HCT116 (cell line): ENCODE data around the gene IRF2. TPM values are rescaled to one million over a fixed set of nuclear protein-coding genes. Genes with fewer than 3 reads are reported as not detected.

Experiments used
- ATAC-seq: fragments of 200-7000 bp; cut with Tn5 transposase; 2 replicates; pipeline ENCODE4 v1.9.1; 2020; ENCODE audit warnings: mild to moderate bottlenecking, moderate library complexity
- BruUV-seq: library from RNA; stranded (reverse); fragments of 400-500 nt; replicated peaks from 2 replicates; lab custom pipeline; 2021; lab: Mats Ljungman, UMichigan
- CTCF ChIA-PET: fragments of 300-600 bp; sonication (Branson Sonifier 250); formaldehyde crosslinking; loops from one replicate; lab custom pipeline; 2021; ENCODE audit warnings: antibody characterized with exemption; lab: Charles Lee
- POLR2A ChIA-PET: fragments of 300-600, 350-600 bp; sonication (Branson Sonifier 250); formaldehyde crosslinking; loops from one replicate; lab custom pipeline; 2021; ENCODE audit warnings: antibody characterized with exemption; lab: Charles Lee
- RAD21 ChIA-PET, 2 experiments: fragments of 300-600 bp; sonication (Branson Sonifier 250); formaldehyde crosslinking; loops; one replicate each; lab custom pipeline; 2023; ENCODE audit warnings: low total read pairs in 2 of 2; ENCODE audit not compliant: uncharacterized antibody in 2 of 2, unreplicated experiment in 2 of 2, low non-redundant PET in 1 of 2; lab: Charles Lee
- DNase-seq: peaks from one replicate; pipeline ENCODE4 v3.0.0-alpha.2; 2010; ENCODE audit warnings: low read depth, low spot score
- H2AFZ ChIP-seq: fragments of 200-600 bp; shearing (Covaris generic), sonication (generic); 2 replicates; pipeline ENCODE4 v1.6.1; 2017; ENCODE audit warnings: low read depth, mixed run types, mixed read lengths, antibody characterized with exemption, low read length; ENCODE audit not compliant: poor library complexity, severe bottlenecking
- H3K27ac ChIP-seq: 2 replicates; pipeline ENCODE4 v1.5.1; 2012; ENCODE audit warnings: low read depth, low read length
- H3K27me3 ChIP-seq: fragments of 200-600 bp; sonication (generic); 2 replicates; pipeline ENCODE4 v1.6.1; 2016; ENCODE audit warnings: mixed run types, low read length, mixed read lengths; ENCODE audit not compliant: insufficient read depth
- H3K36me3 ChIP-seq, 2 experiments: fragments of 200-500 bp in 1 of 2; fragments of 200-600 bp in 1 of 2; sonication (Bioruptor generic) in 1 of 2; sonication (generic) in 1 of 2; 2 replicates each; pipeline versions ENCODE4 v1.5.1 to v1.6.1; 2014 to 2016; ENCODE audit warnings: low read length in 2 of 2, inconsistent platforms in 1 of 2, mixed read lengths in 1 of 2, mixed run types in 1 of 2; ENCODE audit not compliant: insufficient read depth in 2 of 2, control insufficient read depth in 1 of 2
- H3K4me1 ChIP-seq, 2 experiments: fragments of 200-600 bp in 1 of 2; sonication (generic) in 1 of 2; 2 replicates each; pipeline versions ENCODE4 v1.5.1 to v1.6.1; 2012 to 2017; ENCODE audit warnings: low read length in 2 of 2, inconsistent platforms in 1 of 2, mild to moderate bottlenecking in 1 of 2, mixed read lengths in 1 of 2, mixed run types in 1 of 2, moderate library complexity in 1 of 2; ENCODE audit not compliant: insufficient read depth in 2 of 2, control insufficient read depth in 1 of 2
- H3K4me2 ChIP-seq: fragments of 200-600 bp; sonication (generic); 2 replicates; pipeline ENCODE4 v1.6.1; 2017; ENCODE audit warnings: mixed run types, low read length, mixed read lengths
- H3K4me3 ChIP-seq, 2 experiments: fragments of 200-600 bp in 1 of 2; sonication (generic) in 1 of 2; replicated peaks in 1 of 2; 2 replicates each; pipeline ENCODE4 v1.5.1; 2011 to 2016; ENCODE audit warnings: low read length in 2 of 2, control low read depth in 1 of 2, low read depth in 1 of 2, mild to moderate bottlenecking in 1 of 2, mixed read lengths in 1 of 2, mixed run types in 1 of 2
- H3K79me2 ChIP-seq: fragments of 200-600 bp; sonication (generic); 2 replicates; pipeline ENCODE4 v1.6.1; 2017; ENCODE audit warnings: mild to moderate bottlenecking, mixed run types, low read length, moderate library complexity, mixed read lengths; ENCODE audit not compliant: insufficient read depth
- H3K9ac ChIP-seq: fragments of 200-600 bp; sonication (generic); 2 replicates; pipeline ENCODE4 v1.6.1; 2016; ENCODE audit warnings: low read length, mixed read lengths
- H3K9me2 ChIP-seq: fragments of 200-600 bp; sonication (generic), shearing (Covaris generic); 2 replicates; pipeline ENCODE4 v1.6.1; 2017; ENCODE audit warnings: mixed run types, mild to moderate bottlenecking, moderate library complexity; ENCODE audit not compliant: insufficient read depth
- H3K9me3 ChIP-seq, 2 experiments: fragments of 200-500 bp in 1 of 2; fragments of 200-600 bp in 1 of 2; sonication (Bioruptor generic) in 1 of 2; sonication (generic) in 1 of 2; 2 replicates each; pipeline ENCODE4 v1.6.1; 2014 to 2017; ENCODE audit warnings: low read length in 2 of 2, mixed read lengths in 2 of 2, inconsistent platforms in 1 of 2, low read depth in 1 of 2, mild to moderate bottlenecking in 1 of 2, mixed run types in 1 of 2, moderate library complexity in 1 of 2; ENCODE audit not compliant: control insufficient read depth in 1 of 2, insufficient read depth in 1 of 2
- H4K20me1 ChIP-seq: fragments of 200-600 bp; sonication (generic), shearing (Covaris generic); 2 replicates; pipeline ENCODE4 v1.6.1; 2017; ENCODE audit warnings: mixed run types, mild to moderate bottlenecking, moderate library complexity; ENCODE audit not compliant: insufficient read depth
- ATF3 ChIP-seq: IDR thresholded peaks from 2 replicates; pipeline ENCODE4 v1.6.1; 2012
- EGR1 ChIP-seq: IDR thresholded peaks from 2 replicates; pipeline ENCODE4 v1.6.1; 2012; ENCODE audit warnings: low read depth
- ELF1 ChIP-seq: IDR thresholded peaks from 2 replicates; pipeline ENCODE4 v1.6.1; 2012; ENCODE audit warnings: low read depth, borderline replicate concordance
- EZH2 ChIP-seq: fragments of 200-600 bp; sonication (generic); IDR thresholded peaks from 2 replicates; pipeline ENCODE4 v1.6.1; 2017; ENCODE audit warnings: antibody characterized with exemption, mixed run types
- MAX ChIP-seq: IDR thresholded peaks from 2 replicates; pipeline ENCODE4 v1.6.1; 2012
- RAD21 ChIP-seq: IDR thresholded peaks from 2 replicates; pipeline ENCODE4 v1.6.1; 2012; ENCODE audit warnings: low read depth, mild to moderate bottlenecking
- REST ChIP-seq: IDR thresholded peaks from 2 replicates; pipeline ENCODE4 v1.6.1; 2012; ENCODE audit warnings: low read depth
- SIN3A ChIP-seq: IDR thresholded peaks from 2 replicates; pipeline ENCODE4 v1.6.1; 2012; ENCODE audit warnings: low read depth
- SP1 ChIP-seq: IDR thresholded peaks from 2 replicates; pipeline ENCODE4 v1.6.1; 2012; ENCODE audit warnings: low read depth
- SRF ChIP-seq: IDR thresholded peaks from 2 replicates; pipeline ENCODE4 v1.6.1; 2012; ENCODE audit warnings: low read depth
- TCF7L2 ChIP-seq: IDR thresholded peaks from 2 replicates; pipeline ENCODE4 v1.7.0; 2011; ENCODE audit warnings: borderline replicate concordance, inconsistent platforms; ENCODE audit not compliant: insufficient read depth, insufficient read length; ENCODE audit errors: extremely low read depth
- YY1 ChIP-seq: IDR thresholded peaks from 2 replicates; pipeline ENCODE4 v1.6.1; 2011; ENCODE audit warnings: low read length, low read depth, moderate library complexity, mild to moderate bottlenecking; ENCODE audit not compliant: insufficient replicate concordance; ENCODE audit errors: extremely low read depth
- ZNF274 ChIP-seq: fragments of 200-500 bp; sonication (Bioruptor generic); IDR thresholded peaks from 2 replicates; pipeline ENCODE4 v1.6.1; 2014; ENCODE audit warnings: mild to moderate bottlenecking, low read depth, low read length, inconsistent platforms
- intact Hi-C: fragments of 100-400 bp; cut with micrococcal nuclease; formaldehyde crosslinking; loops from 2 replicates; pipeline ENCODE4 v1.10.0; 2022
- total RNA-seq: library from RNA; stranded (reverse); gene quantifications from one replicate; pipeline ENCODE4 v1.2.1, GENCODE V29; 2021; ENCODE audit not compliant: unreplicated experiment

The IRF2 gene
- total RNA-seq, 1 experiment from 2014 or later: 10.6 TPM

DNA sequence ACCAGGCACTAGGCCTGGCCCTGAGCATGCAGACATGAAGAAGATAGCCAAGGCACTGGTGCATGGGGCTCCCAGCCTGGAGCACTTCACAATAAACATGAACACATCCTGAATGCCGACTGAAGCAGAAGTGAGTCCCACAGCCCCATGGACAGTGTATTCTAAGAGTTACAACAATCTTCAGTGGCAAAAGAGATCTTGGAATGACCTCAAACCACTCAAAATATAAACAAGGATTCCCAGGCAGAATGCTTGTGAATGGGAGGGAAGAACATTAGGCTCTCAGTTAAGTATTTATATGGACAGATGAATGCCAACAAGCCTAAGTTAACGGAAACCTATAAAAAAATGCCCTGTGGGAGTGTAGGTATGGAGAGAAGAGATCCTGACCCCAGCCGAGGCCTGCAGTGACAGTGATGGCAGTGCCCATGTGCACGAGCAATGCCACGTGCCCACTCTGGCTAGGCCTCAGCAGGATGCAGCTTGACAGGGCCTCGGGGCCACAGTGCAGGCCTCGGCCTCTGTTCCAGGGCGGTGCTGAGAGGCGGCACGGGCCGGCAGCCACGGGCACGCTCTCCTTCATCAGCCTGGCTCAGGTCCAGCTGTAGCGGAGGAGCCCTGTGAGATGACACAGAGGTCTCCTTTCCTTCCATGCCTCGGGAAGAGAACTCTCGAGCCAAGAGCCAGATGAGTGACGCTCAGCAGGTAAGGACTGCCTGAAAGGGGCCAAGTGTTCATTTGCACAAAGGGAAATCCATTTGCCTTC is 49.2 kb downstream of the IRF2 start:
- Histone ChIP-seq H3K9me2 (no peaks in the 10 kb centered on the region), H3K27ac (no peak overlapping the region), H2AFZ (no peak overlapping the region), H3K9ac (no peak overlapping the region), H3K79me2 (no peaks in the 10 kb centered on the region), H3K4me1 (no peaks in the 10 kb centered on the region), H3K4me3 (no peak overlapping the region), H3K4me2 (no peak overlapping the region), H3K9me3 (no peaks in the 10 kb centered on the region), H3K27me3 (no peaks in the 10 kb centered on the region), H3K36me3 (no peaks in the 10 kb centered on the region; a peak in 1 of 4 replicates), H4K20me1 (no peaks in the 10 kb centered on the region)
- ChIA-PET POLR2A (no interaction called here), CTCF (no interaction called here), RAD21 (no interaction called here)
- intact Hi-C loops: no loop called here
- TF ChIP-seq MAX (no peak), YY1 (no peak), ATF3 (no peak), REST (no peak), ZNF274 (no peak), TCF7L2 (no peak), EZH2 (no peak), SRF (no peak), RAD21 (no peak), SP1 (no peak), SIN3A (no peak), EGR1 (no peak), ELF1 (no peak)
- BruUV-seq: no TSS peak
- ATAC-seq: no peak
- DNase-seq: no peak
